HepG2 (cell line): ENCODE data around the gene NACAD. TPM values are rescaled to one million over a fixed set of nuclear protein-coding genes. Genes with fewer than 3 reads are reported as not detected.
A peak's percentile ranks its signal among the peaks of the same experiment; 100 is the strongest.

Source experiments
- FOXM1 ChIP-seq: sonication (generic); formaldehyde crosslinking; IDR thresholded peaks from 2 replicates; pipeline ENCODE4 v1.5.0; 2020; ENCODE audit warnings: missing genetic modification reagents
- IRF2 ChIP-seq: IDR thresholded peaks from 2 replicates; pipeline ENCODE4 v1.6.1; 2018; ENCODE audit warnings: missing genetic modification reagents, missing compliant biosample characterization
- JUNB ChIP-seq: sonication (generic); formaldehyde crosslinking; IDR thresholded peaks from 2 replicates; pipeline ENCODE4 v1.8.0; 2022; ENCODE audit warnings: missing genetic modification reagents, mild to moderate bottlenecking, borderline replicate concordance
- MIER3 ChIP-seq: IDR thresholded peaks from 2 replicates; pipeline ENCODE4 v1.6.1; 2016; ENCODE audit warnings: missing compliant biosample characterization, borderline replicate concordance
- MTF2 ChIP-seq: sonication (generic); formaldehyde crosslinking; IDR thresholded peaks from 2 replicates; pipeline ENCODE4 v1.5.0; 2020; ENCODE audit warnings: missing genetic modification reagents, borderline replicate concordance
- RARA ChIP-seq: IDR thresholded peaks from 2 replicates; pipeline ENCODE4 v1.6.1; 2016; ENCODE audit warnings: missing genetic modification reagents, missing compliant biosample characterization
- RXRA ChIP-seq: sonication (generic); formaldehyde crosslinking; IDR thresholded peaks from 2 replicates; pipeline ENCODE4 v1.5.1; 2020; ENCODE audit warnings: missing genetic modification reagents
- SMYD3 ChIP-seq: sonication (generic); formaldehyde crosslinking; IDR thresholded peaks from 2 replicates; pipeline ENCODE4 v1.8.1; 2023; ENCODE audit warnings: mild to moderate bottlenecking, missing genetic modification reagents
- TEAD3 ChIP-seq: optimal IDR thresholded peaks from 2 replicates; pipeline ENCODE3; 2016; ENCODE audit warnings: borderline replicate concordance
- TP53 ChIP-seq: sonication (generic); formaldehyde crosslinking; conservative IDR thresholded peaks from 2 replicates; pipeline ENCODE4 v1.4.0; 2020; ENCODE audit warnings: missing genetic modification reagents
- ZFP36L1 ChIP-seq: sonication (generic); formaldehyde crosslinking; IDR thresholded peaks from 2 replicates; pipeline ENCODE4 v1.8.0; 2022; ENCODE audit warnings: mild to moderate bottlenecking, missing genetic modification reagents, moderate library complexity
- ZNF160 ChIP-seq: sonication (generic); formaldehyde crosslinking; IDR thresholded peaks from 2 replicates; pipeline ENCODE4 v1.8.0; 2022; ENCODE audit warnings: mild to moderate bottlenecking, inconsistent platforms, missing genetic modification reagents
- ZNF180 ChIP-seq: sonication (generic); formaldehyde crosslinking; IDR thresholded peaks from 2 replicates; pipeline ENCODE4 v1.4.0; 2020; ENCODE audit warnings: low read depth, missing genetic modification reagents, borderline replicate concordance
- ZNF331 ChIP-seq: sonication (generic); formaldehyde crosslinking; IDR thresholded peaks from 2 replicates; pipeline ENCODE4 v1.4.0; 2020; ENCODE audit warnings: missing genetic modification reagents
- ZNF343 ChIP-seq: sonication (generic); formaldehyde crosslinking; IDR thresholded peaks from 2 replicates; pipeline ENCODE4 v1.4.0; 2020; ENCODE audit warnings: mild to moderate bottlenecking, missing genetic modification reagents
- ZNF432 ChIP-seq: sonication (generic); formaldehyde crosslinking; IDR thresholded peaks from 2 replicates; pipeline ENCODE4 v1.5.0; 2020; ENCODE audit warnings: missing genetic modification reagents, mild to moderate bottlenecking, borderline replicate concordance
- ZNF441 ChIP-seq: sonication (generic); formaldehyde crosslinking; IDR thresholded peaks from 2 replicates; pipeline ENCODE4 v1.7.0; 2021; ENCODE audit warnings: missing genetic modification reagents, borderline replicate concordance
- polyA plus RNA-seq, 8 experiments: library from polyadenylated mRNA; depleted of rRNA in 3 of 8; stranded (reverse) in 7 of 8; unstranded in 1 of 8; fragments of >200 nt; fragmentation: Illumina TruSeq in 4 of 8; extraction: Trizol in 4 of 8; gene quantifications; 2 replicates each; pipeline versions ENCODE4 v1.2.1 to v1.2.3, GENCODE V29; 2011 to 2016; ENCODE audit warnings: low read depth in 4 of 8, missing spikeins in 1 of 8, mixed read lengths in 1 of 8; ENCODE audit not compliant: insufficient read depth in 1 of 8
- total RNA-seq, 5 experiments: library from RNA; depleted of rRNA; stranded (reverse); fragments of >200 nt; fragmentation: Illumina TruSeq; extraction: Trizol; gene quantifications; 2 replicates each; pipeline ENCODE4 v1.2.3, GENCODE V29; 2016; ENCODE audit warnings: low read depth in 1 of 5
- TF ChIP-seq, protein P1 (sequence below), 2 experiments: sonication (generic) in 1 of 2; formaldehyde crosslinking in 1 of 2; IDR thresholded peaks; 2 replicates each; pipeline versions ENCODE4 v1.4.0 to v1.6.1; 2016 to 2020; ENCODE audit warnings: borderline replicate concordance in 1 of 2, low read depth in 1 of 2, mild to moderate bottlenecking in 1 of 2, missing genetic modification reagents in 1 of 2
- TF ChIP-seq, protein P2 (sequence below): sonication (generic); formaldehyde crosslinking; IDR thresholded peaks from 2 replicates; pipeline ENCODE4 v1.4.0; 2020; ENCODE audit warnings: missing genetic modification reagents
- TF ChIP-seq, protein P3 (sequence below): IDR thresholded peaks from 2 replicates; pipeline ENCODE4 v1.6.1; 2012; ENCODE audit warnings: low read depth, low read length, improper control_type of control experiment
- TF ChIP-seq, protein P4 (sequence below): sonication (generic); formaldehyde crosslinking; IDR thresholded peaks from 2 replicates; pipeline ENCODE4 v1.5.0; 2020; ENCODE audit warnings: missing genetic modification reagents

Gene NACAD
- total and polyA plus RNA-seq, 2 of the 13 experiments (the other 11 are each of a cell fraction or from before 2014, with no cell fraction given): 0.04 TPM; not detected in 1

DNA sequence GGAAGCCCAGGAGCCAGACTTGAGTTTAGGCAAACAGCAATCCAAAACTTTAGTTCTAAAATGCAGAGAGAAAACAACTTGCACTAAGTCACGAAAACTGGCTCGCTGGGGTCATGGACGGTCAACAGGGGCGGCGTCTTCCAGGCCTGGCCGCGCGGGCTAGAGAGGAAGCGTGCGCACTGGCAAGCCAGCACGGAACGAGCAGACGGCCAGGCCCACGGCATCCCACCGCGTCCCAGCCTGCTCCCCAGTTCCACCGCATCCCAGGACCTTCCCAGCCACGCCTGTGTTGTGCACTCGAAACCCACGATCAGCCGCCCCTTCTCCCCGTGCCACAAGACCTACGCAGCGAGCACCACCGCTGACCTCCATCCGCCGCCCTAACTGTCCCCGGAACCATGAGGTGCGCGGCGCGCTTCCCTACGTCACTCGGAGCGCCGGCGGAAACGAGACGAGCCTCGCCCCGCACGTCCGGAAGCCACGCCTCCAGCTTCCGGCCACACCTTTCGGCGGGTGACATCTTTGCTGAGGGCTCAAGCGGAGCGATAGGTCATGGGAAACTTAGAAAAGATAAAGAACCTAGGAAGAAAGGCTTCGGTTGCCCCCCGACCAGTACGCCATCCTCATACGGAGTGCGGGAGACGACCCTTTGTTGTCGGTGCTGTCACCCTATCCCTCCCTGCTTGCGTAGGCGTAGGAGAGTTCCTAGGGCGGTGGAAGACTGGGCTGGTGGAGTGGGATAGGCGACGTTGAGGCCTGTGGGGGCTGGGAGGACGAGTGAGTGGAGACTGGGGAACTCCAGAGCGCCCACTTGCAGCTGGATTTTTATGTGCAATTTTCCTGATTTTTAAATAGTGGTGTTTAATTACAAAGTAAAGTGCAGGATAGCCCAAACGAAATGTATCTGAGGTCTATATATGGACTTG lies 22.8 kb upstream of the NACAD start, which contains the start of gene TBRG4 (continued):
- TF ChIP-seq, protein P1, sequence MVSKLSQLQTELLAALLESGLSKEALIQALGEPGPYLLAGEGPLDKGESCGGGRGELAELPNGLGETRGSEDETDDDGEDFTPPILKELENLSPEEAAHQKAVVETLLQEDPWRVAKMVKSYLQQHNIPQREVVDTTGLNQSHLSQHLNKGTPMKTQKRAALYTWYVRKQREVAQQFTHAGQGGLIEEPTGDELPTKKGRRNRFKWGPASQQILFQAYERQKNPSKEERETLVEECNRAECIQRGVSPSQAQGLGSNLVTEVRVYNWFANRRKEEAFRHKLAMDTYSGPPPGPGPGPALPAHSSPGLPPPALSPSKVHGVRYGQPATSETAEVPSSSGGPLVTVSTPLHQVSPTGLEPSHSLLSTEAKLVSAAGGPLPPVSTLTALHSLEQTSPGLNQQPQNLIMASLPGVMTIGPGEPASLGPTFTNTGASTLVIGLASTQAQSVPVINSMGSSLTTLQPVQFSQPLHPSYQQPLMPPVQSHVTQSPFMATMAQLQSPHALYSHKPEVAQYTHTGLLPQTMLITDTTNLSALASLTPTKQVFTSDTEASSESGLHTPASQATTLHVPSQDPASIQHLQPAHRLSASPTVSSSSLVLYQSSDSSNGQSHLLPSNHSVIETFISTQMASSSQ (IDR thresholded peaks at IDR 0.05; ENCODE audit: low read depth): peak; percentile 14
- TF ChIP-seq, protein P1 (CRISPR knock-in tag; IDR thresholded peaks at IDR 0.05; ENCODE audit: borderline replicate concordance): peak; percentile 86
- TF ChIP-seq RARA (CRISPR knock-in tag) (peak; percentile 58), MIER3 (CRISPR knock-in tag) (peak; percentile 97; the same call in 1 of the 2 replicates), ZNF343 (CRISPR knock-in tag) (no peak), JUNB (peak; percentile 32; the same call in 1 of the 2 replicates), ZNF432 (CRISPR knock-in tag) (no peak), ZNF441 (peak; percentile 97), TEAD3 (CRISPR knock-in tag) (peak; percentile 77), FOXM1 (CRISPR knock-in tag) (no peak), ZFP36L1 (no peak), SMYD3 (no peak), MTF2 (CRISPR knock-in tag) (peak; percentile 86; the same call in 1 of the 2 replicates), ZNF331 (CRISPR knock-in tag) (peak; percentile 77), IRF2 (CRISPR knock-in tag) (peak; percentile 83; the same call in 1 of the 2 replicates), ZNF180 (CRISPR knock-in tag) (no peak; the same call in 1 of the 2 replicates), RXRA (CRISPR knock-in tag) (peak; percentile 88), TP53 (CRISPR knock-in tag) (peak; percentile 90), ZNF160 (CRISPR knock-in tag) (peak; percentile 91; the same call in 1 of the 2 replicates)
- TF ChIP-seq, protein P2, sequence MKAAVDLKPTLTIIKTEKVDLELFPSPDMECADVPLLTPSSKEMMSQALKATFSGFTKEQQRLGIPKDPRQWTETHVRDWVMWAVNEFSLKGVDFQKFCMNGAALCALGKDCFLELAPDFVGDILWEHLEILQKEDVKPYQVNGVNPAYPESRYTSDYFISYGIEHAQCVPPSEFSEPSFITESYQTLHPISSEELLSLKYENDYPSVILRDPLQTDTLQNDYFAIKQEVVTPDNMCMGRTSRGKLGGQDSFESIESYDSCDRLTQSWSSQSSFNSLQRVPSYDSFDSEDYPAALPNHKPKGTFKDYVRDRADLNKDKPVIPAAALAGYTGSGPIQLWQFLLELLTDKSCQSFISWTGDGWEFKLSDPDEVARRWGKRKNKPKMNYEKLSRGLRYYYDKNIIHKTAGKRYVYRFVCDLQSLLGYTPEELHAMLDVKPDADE (CRISPR knock-in tag): peak; percentile 51; the same call in 1 of the 2 replicates
- TF ChIP-seq, protein P3, sequence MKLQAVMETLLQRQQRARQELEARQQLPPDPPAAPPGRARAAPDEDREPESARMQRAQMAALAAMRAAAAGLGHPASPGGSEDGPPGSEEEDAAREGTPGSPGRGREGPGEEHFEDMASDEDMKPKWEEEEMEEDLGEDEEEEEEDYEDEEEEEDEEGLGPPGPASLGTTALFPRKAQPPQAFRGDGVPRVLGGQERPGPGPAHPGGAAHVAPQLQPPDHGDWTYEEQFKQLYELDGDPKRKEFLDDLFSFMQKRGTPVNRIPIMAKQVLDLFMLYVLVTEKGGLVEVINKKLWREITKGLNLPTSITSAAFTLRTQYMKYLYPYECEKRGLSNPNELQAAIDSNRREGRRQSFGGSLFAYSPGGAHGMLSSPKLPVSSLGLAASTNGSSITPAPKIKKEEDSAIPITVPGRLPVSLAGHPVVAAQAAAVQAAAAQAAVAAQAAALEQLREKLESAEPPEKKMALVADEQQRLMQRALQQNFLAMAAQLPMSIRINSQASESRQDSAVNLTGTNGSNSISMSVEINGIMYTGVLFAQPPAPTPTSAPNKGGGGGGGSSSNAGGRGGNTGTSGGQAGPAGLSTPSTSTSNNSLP: 0 out of 2 replicates have a peak, but pooled peaks have one; percentile 32
- TF ChIP-seq, protein P4, sequence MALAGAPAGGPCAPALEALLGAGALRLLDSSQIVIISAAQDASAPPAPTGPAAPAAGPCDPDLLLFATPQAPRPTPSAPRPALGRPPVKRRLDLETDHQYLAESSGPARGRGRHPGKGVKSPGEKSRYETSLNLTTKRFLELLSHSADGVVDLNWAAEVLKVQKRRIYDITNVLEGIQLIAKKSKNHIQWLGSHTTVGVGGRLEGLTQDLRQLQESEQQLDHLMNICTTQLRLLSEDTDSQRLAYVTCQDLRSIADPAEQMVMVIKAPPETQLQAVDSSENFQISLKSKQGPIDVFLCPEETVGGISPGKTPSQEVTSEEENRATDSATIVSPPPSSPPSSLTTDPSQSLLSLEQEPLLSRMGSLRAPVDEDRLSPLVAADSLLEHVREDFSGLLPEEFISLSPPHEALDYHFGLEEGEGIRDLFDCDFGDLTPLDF (CRISPR knock-in tag): peak; percentile 80
